GM20431 (cell line): ENCODE data around the gene STARD3.

ENCODE experiments used
- in situ Hi-C: fragments of 300-500 bp; cut with MseI, MboI; formaldehyde crosslinking; loops from one replicate; pipeline ENCODE4 v1.15.0; 2020; ENCODE audit warnings: low sequenced_read_pairs; ENCODE audit not compliant: unreplicated experiment

Gene STARD3

DNA sequence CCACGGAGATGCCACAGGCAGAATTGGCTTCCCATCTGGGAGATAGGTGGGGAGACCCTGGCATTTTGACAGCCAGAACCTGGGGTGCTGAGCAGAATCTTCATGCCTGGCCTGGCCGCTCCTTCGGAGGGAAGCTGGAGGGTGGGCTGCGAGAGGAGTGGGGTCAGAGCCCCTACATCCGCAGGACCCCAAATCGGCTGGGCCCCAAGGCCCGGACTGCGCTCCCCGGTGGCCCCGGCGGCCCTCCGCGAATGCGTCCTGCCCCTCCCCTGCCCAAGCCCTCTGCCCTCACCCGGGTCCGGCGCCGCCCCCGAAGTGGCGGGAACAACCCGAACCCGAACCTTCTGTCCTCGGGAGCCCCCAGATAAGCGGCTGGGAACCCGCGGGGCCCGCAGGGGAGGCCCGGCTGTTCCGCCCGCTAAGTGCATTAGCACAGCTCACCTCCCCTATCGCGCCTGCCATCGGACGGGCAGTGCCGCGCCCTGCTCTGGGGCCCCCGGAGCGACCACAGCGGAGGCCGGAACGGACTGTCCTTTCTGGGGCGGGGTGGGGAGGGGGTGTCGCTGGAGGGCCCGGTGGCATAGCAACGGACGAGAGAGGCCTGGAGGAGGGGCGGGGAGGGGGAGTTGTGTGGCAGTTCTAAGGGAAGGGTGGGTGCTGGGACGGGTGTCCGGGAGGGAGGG, 30.5 kb downstream of the STARD3 start:
- in situ Hi-C loops = no loop called here

DNA sequence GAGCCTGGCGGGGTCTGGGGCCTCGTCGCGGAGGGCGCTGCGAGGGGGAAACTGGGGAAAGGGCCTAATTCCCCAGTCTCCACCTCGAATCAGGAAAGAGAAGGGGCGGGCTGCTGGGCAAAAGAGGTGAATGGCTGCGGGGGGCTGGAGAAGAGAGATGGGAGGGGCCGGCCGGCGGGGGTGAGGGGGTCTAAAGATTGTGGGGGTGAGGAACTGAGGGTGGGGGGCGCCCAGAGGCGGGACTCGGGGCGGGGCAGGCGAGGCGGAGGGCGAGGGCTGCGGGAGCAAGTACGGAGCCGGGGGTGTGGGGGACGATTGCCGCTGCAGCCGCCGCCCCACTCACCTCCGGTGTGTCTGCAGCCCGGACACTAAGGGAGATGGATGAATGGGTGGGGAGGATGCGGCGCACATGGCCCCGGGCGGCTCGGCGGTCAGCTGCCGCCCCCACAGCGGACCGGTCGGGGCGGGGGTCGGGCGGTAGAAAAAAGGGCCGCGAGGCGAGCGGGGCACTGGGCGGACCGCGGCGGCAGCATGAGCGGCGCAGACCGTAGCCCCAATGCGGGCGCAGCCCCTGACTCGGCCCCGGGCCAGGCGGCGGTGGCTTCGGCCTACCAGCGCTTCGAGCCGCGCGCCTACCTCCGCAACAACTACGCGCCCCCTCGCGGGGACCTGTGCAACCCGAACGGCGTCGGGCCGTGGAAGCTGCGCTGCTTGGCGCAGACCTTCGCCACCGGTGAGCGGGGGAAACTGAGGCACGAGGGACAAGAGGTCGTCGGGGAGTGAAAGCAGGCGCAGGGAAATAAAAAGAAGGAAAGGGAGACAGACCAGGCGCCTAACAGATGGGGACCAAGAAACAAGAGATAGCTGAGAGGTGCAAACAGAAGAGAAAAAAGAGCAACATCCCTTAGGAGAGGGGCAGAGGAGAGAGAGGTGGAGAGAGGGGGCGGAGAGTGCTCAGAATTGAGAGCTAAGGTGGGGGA, 31.3 kb downstream of the STARD3 start, which contains the start of gene PNMT:
TSS of gene PNMT (plus strand) at position 509 of the 980 bp plus-strand sequence. CDS start at position 532, 23 bp downstream.
- in situ Hi-C loops = no loop called here

DNA sequence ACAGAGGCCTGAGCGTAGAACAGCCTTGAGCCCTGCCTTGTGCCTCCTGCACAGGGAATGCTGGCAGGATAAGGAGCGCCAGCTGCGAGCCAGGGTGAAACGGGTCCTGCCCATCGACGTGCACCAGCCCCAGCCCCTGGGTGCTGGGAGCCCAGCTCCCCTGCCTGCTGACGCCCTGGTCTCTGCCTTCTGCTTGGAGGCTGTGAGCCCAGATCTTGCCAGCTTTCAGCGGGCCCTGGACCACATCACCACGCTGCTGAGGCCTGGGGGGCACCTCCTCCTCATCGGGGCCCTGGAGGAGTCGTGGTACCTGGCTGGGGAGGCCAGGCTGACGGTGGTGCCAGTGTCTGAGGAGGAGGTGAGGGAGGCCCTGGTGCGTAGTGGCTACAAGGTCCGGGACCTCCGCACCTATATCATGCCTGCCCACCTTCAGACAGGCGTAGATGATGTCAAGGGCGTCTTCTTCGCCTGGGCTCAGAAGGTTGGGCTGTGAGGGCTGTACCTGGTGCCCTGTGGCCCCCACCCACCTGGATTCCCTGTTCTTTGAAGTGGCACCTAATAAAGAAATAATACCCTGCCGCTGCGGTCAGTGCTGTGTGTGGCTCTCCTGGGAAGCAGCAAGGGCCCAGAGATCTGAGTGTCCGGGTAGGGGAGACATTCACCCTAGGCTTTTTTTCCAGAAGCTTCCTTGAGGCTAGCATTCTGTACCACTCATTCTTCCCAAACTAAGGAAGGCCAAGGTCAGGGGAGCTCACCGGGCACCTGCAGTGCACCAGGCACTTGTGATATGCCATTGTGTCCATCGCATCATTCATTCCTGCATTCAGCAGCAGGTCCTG, 33.2 kb downstream of the STARD3 start:
- in situ Hi-C loops = no loop called here

DNA sequence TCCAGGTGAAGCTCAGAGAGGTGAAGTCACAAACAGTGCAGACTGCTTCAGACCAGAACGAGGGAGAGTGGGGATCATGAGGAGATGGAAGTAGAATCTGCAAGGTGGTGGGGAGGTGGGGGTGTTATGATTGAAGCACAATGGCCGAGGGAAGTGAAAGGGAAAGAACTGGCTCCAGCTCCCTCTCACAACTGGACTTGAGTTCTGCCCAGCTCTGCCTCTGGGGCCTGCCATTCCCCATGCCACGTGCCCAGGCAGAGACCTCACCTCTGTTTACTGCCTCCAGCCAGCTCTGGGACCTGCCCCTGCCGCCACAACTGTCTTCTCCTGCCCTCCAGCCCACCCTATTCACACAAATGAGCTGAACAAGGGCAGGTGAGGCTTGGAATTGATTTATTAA, 33.8 kb downstream of the STARD3 start:
- in situ Hi-C loops = no loop called here

DNA sequence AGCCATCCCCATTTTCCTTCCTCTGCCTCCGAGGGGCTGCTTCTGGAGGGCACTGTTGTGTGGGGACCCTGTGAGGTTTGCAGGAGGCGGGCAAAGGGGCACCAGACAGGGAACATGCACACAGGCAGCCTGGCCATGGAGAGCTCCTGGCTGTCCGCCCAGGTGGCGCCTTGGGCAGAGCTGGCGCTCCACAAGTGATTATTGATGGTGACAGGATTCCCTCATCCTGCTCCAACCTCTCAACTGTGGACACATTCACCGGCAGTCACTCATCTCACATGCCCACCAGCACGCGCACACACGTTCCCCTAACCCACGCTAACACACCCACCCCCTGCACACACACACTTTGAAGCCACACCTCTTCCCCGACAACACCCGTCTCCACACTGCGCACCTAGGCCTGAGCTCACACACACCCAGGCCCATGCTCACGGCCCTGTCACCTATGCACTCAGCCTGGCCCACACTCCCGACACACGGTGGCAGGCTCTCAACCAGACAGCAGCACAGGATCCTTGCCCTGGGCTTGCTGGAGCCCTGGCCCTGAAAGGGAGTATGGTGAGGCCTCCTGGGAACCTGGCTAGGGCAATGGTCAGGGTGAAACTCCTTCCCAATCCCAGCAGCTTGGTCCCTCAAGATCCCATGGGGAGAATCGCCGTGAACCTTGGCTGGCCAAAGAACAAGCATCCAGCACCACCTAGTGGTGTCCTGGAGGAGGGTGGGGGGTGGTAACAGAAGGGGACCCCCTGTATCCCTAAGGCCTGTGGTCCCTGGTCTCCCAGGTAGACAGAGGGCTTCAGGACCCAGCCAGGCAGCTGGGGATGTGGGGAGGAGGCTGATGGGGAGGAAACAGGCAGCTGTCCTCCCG, 34.9 kb downstream of the STARD3 start:
- in situ Hi-C loops = no loop called here

DNA sequence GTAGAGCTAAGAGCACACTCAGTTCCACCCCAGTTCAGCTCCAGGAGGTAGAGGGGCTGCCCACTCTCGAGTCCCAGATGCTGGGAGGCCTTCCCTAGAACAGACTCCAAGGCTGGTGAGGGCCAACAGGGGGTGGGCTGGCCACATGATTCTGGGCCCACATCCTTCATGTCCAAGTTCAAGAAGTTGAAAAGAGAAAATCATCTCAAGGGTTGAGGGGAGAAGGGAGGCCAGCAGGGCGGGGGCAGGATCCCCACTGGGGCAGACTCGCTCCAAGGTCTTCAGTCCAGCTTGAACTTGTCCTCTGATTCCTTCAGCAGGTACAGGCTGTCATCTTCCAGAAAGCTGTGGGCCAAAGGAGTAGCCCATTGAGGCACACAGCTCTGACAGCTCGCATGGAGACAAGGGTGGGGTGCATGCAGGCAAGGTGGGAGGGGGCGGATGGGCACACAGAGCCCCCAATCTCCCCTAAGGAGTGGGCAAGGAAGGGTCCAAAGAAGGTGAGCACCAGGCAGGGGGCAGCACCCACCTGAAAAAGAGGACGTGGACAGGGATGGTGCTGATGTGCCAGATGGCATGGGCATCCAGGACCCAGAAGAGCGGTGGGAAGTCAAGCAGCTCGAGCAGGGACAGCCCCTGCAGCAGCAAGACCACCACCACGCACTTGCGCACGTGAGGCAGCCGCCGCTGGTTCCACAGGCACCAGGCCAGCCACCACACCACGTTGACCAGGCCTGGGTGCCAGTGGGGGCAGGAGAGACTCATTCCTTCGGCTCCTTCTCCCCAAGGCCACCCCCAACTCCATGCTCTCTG, 35.8 kb downstream of the STARD3 start:
- in situ Hi-C loops = no loop called here

DNA sequence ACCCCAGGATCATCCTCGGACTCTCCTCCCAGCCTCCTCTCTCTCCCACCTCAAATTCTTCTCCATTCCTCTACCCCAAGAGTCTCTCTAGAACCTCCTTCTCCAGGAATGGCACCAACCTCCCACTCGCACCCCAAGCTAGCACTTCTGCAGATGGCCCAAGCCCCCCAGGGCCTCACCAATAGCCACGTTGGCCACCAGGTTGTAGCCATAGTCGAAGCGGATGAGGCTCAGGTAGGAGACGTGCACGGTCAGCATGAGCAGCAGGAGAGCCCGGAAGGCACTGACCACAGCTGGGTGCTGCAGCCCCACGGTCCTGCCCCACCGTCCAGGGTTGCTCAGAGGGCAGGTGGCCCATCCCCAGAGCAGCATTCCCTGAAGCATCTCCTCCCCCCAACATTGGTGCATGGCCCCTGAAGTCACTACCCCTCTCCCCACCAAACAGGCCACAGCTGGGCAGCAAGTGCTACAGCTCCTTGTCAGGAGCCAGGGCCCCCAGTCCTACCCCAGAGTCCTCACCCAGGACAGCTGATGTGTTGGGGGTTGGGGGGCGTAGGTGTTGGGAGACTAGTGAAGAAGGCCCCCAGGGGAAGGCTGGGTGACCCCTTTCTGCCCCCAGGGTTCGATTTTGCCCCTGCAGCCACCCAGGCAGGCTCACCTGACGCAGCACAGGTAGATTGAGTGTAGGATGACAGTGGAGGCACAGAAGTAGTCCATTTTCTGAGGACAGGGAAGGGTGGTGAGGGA, 36.6 kb downstream of the STARD3 start:
- in situ Hi-C loops = no loop called here

DNA sequence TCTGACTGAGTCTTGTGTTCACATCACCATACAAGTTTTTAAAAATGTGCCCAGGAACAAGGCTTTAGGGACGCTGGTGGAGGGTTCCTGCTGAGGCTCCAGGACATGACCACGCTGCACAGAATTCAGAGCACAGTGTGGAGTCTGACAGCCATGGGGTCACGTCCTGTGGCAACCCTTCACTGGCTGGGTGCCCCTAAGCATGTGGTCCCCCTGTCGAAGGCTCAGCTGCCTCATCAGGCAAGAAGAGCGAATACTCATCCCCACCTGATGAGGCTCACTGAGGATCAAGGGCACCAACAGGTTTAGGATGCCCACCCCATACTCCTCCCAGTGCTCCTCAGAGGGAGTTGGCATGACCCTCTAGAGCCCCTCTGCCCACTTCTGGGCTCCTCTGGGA, 37.2 kb downstream of the STARD3 start:
- in situ Hi-C loops = no loop called here

DNA sequence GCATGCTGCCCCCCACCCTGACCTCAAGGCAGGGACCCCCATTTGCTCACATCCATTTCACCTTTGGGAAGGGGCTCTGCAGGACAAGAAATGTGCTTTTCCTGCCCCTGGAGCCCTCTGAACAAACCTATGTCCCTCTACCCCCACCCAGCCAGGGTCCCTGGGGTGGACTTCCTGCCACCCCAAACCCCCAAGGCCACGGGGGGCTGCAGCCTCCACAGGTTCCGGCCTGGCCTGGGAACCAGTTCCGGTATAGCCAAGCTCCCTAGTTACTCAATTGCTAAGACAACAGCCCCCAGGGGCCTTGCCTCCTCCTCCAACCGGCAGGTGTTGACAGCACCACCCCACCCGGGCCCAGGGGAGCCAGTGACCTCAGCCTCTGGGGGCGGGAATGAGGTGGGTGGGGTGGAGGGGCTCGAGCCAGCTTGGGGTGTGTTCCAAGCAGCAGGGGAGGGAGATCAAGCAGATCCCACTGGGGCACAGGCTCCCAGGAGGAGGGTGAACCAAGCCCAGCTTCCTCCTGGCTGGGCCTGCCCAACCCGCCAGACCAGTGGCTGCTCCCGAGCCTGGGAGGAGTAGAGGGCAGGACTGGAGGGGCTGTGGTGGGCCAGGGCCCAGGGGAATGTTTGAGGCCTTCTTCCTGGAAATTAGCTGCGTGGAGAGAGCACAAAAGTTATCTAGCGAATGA, 37.9 kb downstream of the STARD3 start:
- in situ Hi-C loops = no loop called here

DNA sequence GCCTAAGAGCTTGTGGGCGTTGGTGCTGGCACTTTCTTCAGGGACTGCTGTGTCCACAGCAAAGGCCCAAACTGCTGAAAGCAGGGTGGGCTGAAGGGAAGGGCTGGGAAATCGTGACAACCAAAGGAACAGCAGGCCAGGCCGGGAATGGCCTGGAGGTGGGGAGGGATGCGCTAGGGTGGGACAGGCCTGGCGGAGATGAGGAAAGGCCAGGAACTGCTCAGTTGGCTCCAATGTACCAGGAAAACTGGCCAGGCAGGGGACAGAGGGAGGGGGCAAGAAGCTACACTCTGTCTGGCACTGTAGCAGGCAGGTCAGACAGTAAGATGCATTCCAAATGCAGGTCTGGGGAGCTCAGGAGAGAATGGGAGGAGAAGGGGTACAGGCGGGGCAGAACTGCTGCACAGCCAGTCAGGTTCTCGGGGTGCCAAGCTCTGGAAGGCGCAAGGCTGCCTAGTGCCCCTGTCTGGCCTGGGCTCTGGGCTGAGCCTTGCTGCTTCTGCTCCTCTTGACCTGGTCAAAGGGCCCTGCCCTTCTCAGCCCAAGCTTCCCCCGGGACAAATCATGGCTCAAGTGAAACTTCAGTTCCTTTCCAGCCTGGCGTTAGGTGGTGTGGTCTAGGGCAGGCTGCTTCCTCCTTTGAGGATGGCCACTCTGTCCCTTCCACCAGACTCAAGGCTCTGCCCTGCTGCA, 38.6 kb downstream of the STARD3 start:
- in situ Hi-C loops = no loop called here

DNA sequence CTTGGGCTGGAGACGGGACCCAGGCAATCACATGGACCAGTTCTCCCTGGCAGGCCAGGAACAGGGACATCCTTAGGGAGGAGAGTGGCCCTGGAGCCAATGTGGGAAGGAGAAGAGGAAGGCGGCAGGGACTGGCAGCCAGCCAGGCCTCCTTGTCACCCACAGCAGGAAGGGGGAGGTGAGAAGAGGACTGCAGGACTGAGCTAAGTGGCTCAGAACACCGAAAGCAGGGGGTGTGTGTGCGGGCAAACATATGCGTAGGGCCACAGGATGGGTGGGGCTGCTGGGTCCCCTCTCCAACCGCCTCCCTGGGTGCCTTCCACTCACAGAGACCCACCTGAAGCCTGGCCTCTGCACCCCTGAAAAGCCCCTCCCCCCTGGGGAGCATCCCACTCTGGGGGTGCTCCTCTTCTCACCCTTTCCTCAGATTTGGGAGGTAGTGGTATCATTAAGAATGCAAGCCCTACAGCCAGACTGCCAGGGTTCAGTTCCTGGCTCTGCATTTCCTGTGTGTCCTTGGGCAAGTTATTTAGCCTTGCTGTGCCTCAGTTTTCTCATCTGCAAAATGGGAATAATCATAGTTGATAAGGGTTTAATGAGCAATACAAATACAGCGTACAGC, 39.4 kb downstream of the STARD3 start:
- in situ Hi-C loops = no loop called here

DNA sequence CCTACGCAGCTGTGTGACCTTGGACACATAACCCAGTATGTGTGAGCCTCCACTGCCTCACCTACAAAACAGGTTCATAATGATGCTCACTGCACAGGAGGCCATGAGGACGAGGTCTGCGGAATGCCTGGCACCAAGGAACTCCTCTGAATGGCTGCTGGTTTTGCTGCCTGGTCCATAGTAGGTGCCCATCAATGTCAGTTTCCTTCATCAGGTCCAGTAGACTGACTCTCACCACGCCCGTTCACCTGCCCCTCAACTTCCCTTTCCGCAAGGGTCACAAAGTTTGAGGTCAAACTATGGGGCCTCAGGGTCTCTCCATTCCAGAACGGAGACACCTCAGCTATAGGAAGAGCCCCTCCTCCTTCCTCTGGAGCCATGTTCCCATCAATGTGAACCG, 40.1 kb downstream of the STARD3 start:
- in situ Hi-C loops = no loop called here

DNA sequence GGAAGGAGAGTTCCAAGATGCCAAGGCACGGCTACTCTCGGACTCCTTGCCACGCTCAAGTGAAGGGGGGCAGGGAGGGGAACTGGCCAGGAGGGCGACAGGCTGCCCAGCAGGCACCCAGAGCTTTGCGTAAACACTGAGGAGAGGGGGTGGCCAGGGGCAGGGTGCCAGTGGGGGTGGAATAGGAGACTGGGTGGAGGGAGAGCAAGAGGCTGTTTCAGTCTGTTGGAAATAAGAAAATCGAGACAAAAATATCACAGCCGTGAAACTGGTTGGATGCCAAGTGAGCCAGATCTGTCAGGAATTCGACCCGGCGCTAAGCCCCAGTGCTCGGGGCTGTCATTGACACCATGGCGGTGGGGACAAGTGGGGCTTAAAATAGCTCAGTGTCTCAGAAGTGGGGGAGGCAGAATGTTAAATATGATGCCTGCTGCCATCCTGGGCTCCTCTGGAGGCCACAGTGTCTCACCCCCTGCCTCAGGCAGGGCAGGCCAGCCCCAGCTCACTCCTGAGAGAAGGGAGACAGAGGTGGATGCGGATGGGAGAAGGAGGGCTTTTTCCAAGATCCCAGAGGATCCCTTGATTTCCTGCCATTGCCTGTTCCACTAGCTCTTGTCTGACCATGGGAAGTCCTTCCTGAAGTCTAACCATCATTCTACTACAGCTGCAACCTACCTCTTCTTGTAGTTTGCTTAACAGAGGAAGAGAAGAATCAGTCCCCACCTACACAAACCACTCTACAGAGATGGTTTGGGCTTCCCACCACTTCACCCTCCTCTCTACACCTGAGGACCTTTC, 40.8 kb downstream of the STARD3 start:
- in situ Hi-C loops = no loop called here

DNA sequence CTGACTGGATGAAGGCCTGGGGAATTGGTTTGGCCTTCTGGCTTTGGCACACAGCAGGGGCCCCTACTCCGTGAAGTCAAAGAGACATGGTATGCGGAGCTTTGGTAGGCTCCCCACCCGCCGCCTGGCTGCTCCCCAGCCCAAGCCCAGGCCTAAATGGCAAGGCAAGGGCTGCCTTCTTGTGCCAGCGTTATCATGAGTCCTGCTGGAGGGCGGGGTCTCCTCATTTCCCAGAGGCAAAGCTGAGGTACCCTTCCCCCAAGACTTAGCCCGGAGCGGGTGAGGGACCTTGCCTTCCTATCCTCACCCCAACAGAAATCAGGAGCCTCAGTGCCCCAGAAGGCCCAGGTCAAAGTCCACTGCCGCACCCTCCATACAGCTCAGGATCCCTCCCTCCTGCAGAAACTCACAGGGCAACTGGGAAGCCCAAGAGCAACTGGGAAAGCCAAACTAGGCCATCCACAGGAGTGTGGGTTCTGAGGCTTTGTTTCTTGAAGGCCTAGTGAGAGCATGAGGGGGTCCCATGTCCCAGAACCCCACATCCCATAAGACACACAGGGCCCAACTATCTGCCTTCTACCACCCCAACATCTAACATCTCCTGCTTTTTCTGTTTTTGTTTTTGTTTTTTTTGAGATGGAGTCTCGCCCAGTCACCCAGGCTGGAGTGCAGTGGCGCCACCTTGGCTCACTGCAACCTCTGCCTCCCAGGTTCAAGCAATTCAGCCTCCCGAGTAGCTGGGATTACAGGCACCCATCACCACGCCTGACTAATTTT, 41.6 kb downstream of the STARD3 start:
- in situ Hi-C loops = no loop called here
